HG03064 (cell line): Measurements from ENCODE around the gene GRID1.

Source experiments
- ATAC-seq: cut with Tn5 transposase; IDR thresholded peaks from one replicate; pipeline ENCODE4 v1.9.1; 2021; ENCODE audit warnings: low read depth; ENCODE audit not compliant: unreplicated experiment

The GRID1 gene

DNA sequence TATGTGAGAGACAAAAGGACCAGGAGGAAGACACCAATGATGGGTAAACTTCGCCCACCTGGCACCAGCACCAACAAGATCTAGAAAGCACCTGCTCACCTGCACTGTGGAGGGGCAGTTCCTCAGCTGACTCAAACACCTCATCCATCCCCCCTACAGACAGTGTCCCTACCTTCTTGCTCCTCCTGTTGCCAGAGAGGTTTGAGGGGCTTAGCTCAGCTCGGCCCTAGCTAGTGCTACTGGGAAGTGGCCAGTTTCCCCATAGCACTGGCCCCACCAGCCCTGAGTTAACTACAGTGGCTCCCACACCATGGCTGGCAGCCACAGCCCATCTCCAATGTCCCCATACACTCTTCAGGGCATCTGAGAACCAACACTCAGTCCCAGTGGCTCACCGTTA is 70.8 kb downstream of the GRID1 start:
- ATAC-seq: no peak

DNA sequence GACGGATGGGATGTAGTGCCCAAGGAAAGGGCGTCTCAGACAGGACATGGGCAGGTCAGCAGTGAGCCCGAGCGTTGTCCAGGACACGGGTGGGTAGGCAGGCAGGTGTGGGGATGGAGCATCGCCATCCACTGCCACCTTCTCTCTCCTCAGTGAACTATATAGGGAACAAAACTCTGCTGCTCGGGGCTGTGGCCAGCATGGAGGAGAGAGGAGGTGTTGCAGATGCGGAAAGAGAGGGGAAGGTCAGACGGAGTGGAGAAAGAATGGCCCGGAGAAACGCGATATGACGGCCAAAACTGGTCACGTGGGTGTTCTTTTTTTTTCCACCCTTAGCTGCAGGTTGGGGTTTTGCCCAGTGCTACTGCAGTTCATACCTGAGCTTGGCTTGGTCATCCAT is 71.2 kb downstream of the GRID1 start:
- ATAC-seq: no peak

DNA sequence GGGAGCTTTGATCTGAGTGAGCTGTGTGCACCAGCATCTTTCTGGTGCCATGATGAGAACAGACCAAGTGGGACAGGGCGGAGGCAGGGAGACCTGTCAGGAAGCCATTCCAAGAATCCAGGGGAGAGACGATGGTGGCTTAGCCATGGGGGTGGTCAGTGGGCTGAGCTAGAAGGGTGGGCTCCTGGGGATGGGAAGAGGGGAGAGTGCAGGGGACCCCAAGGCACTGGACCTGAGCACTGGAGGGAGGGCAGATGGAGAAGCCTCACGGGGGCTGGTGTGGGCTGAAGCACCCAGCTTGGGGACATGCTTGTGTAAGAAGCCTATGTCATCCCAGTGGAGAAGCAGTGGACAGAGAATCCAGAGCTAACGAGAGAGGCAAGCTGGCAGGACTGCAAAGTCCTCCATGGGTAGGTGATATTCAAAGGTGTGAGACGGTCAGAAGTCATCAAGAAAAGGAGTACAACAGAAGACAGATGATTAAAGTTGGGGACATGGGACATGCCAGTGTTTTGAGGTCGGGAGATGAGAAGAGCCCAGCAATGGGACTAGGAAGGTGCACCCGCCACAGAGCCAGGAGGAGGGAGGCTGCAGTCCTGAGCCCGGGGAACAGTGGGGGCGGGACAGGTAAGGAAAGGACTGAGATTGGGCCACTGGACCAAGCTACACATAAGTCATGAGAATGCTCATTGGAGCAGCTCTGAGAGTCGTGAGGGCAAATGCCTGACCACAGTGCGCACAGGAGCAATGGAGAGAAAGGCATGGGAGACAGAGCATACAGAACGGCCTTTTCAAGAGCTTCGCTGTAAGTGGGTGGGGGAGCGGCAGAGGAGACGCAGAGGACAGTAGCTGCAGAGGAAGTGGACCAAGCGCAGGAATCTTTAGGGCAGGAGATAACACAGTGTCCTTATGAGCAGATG is 72.0 kb downstream of the GRID1 start:
- ATAC-seq: no peak

DNA sequence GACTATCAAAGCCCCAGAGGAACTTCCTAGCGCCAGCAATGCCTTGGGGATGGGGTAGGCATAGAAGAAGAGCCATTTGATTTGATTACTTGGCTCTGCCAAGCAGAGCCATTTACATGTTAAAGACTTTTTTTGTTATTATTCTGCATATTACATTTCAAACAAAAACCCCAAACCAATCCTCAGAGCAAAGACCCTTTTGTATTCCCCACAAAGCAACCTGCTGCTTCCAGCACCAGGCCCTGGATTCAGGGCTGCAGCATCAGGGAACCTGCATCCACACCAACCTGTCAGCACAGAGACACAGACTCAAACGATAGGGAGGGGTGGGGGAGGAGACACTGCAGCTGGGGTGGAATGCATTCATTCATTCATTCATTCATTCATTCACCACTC is 73.2 kb downstream of the GRID1 start:
- no peak for ATAC-seq

DNA sequence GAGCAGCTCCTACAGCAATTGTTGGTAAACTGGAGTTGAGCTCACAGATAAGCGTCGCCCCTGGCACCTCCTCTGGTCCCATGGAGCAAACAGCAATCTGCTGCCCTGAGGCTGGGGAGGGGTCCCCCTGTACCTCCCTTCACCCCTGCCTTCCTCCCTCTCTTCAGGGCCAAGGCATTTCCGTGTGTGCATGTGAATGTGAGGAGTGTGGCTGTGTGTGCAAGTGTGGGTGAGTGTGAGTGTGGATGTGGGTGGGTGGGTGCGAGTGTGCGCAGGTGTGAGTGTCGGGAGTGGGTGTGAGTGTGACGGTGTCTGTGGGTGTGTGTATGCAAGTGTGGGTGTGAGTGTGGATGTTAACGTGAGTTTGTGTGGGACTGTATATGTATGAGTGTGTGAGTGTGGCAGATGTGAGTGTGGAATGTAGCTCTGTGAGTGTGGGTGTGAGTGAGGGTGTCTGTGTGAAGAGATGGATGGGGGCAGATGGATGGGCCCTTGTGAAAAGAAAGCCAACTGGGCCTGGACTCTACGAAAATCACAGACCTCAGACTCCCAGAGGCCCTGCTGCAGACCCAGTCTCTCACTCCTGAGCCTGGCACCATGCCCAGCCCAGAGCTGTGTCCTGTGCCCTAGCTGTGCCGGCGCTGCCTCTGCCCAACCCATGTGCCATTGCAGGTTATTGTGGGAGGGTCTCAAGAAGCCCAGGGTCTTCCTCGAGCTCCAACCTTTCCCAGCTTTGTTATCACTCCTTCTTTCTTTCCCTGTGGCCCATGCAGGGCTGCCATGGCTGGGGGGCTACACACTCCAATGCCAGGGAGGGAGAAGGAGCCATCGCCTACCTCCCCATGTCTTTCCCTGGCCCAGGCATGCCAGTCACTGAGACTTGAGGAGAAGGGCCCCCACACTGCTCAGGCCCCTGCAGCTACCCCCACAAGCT is 73.9 kb downstream of the GRID1 start:
- no peak for ATAC-seq

DNA sequence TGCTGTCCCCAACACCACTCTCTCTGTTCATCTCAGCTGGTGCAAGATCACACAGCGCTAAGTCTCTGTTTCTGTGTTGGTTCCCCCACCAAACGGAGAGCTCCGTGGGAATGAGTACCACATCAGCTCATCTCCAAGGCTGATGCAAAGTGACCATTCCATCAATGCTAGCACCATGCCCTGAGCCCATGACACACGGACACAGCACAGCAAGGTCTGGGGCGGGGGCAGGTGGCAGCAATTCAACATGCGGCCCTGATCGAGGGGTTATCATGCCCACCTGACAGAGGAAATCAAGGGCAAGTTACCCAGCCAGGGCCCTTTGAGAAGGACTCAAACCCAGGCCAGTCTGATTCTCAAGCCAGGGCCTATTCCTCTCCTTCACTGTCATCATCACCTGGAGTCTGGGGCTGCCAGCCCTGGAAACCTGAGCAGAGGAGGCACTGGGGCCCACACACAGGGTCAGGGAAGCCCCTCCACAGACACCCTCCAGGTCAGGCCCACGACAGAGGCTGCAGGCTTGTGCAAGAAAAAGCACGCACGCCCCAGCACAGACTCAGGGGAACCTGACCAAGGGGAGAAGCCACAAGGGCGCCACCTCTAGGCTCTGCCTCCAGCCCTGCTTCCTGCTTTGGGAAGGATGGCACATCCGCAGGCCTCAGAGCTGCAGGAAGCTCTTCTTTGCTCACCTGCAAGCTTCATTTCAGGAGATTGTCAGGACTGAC is 74.8 kb downstream of the GRID1 start:
- ATAC-seq: no peak

DNA sequence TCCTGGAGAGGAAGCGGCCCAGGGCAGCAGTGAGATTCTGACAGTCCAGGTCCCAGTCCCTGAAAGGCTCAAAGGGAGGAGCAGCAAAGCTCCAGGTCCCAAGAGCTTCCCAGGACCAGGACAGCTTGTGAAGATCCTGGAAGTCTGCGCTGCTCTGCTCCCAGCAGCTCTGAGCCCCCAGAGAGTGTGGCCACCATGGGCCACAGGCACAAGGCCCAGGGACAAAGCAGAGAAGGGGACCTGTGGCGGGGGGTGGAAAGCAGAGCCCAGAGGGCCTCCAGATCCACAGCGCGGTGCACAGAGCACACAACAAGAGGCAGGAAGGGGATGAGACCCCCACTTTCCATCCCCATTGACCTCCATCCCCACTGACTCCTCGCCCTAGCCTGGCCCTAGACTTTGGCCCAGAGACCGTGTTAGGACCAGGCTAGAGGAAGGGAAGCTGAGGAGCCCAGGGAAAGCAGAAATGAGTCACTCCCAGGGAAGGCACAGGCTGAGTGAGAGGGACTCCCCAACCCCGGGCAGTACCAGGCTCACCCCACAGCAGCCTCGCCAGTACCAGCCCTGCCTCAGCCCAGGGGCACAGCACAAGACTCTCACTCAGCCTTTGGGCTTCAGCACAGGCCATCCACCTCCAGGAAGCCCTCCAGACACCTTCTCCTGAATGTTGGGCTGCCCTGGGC is 75.5 kb downstream of the GRID1 start:
- ATAC-seq: no peak

DNA sequence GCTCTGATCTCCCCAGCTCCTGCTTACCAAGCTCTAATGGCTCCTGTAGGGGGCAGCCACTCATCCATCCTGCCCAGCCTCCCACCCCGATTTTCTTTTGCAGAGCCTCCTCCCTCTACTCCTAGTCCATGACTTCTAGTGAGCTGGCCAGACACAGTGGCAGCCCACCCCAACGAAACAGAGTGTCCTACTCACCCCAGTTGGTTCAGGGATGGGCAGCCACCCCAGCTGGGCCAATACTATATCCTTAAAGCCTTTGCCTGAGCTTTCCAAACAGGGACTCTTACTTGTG is 77.1 kb downstream of the GRID1 start:
- ATAC-seq: no peak

DNA sequence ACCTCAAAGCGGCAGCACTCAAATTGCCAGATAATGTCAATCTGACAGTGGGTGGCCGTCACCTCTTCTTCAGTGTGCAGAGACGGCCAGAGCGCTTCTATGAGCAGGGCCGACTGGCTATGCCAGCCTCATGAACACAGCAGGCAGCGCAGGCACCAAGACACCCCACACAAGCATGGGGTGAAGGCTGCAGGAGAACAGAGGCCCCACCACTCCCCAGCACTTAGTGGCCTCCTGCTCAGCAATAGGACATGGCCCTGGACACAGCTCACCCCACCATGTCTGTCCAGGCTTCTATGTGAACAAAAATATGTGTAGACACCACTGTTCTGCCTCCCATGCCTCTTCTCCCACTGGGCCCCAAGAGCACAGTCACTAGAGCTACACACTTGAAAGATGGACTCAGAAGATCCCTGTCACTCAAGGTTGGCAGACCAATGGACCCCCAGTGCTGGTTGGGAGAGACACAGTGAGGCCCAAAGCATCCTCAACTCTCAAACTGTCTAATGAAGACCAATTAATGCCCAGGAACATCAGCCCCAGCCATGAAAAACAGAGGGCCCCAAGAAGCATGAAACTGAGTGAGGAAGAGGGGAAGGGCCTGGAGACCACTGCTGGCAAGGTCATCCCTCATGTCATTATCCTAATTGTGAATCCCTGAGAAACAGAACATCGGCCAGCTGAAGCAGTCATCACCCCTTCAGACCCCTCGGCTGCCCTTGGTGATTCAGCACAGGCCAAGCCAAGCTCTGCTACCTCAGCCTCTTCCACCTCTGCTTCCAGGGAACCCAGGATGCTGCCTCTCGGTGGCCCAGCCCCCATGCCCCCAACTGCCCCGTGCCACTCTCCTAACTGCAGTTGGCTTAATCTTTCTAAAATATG is 77.7 kb downstream of the GRID1 start:
- ATAC-seq: no peak

DNA sequence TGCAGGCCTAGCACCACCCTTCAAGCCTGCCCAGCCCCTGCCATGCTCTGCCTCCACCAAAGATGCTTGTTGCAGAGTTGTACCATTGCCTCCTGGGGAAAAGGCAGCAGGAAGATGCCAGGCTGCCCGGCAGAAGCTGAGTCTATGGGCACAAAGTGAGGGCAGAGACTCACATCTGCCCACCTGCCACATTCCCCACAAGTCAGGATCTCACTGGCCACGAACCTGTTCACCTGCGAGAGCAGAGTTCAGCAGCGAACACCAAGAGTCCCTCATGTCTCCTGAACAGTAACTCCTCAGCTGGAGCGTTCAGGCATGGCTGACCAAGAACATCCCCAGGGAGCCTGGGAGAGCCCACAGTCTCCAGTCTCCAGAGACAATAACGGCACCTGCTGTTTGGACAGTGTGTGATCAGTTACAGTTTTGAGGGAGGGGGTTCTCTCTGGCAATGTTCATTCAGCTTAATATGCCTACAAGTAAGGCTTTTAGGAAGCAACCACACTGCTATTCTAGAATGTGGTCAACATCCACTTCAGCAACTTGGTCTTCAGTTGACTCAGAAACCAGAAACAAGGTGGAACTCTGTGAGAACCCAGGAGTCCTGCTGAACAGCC is 78.5 kb downstream of the GRID1 start:
- no peak for ATAC-seq

DNA sequence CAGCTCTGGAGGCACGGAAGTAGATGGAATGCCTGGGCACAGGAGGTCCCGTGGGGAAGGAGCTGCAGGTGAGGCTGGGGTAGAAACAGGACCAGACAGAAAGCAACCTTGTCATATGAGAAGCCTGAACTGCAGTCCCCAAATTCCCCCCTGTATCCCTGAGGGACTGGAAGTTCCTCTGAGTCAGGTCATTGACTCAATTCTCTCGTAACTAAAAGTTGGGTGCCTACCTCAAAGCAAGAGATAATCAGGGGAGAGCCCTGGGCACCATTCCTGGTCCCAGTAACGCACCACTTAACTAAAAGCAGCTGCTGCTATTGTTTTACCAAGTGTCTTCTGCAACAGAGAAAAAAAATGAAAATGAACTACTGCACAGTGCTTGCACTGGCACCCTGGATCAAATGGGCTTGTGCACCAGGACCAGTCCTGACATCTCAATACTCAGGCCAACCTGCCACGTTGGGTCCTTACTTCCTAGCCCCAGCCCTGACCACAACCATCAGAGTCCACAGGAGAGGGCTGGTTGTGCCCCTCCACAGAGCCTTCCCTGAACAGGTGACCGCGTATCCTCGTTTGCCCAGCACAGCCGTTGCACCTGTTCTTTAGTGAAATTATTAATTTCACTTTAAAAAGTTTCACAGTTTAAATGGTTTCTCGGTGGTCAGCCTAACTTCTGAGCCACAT is 79.3 kb downstream of the GRID1 start:
- ATAC-seq: no peak

DNA sequence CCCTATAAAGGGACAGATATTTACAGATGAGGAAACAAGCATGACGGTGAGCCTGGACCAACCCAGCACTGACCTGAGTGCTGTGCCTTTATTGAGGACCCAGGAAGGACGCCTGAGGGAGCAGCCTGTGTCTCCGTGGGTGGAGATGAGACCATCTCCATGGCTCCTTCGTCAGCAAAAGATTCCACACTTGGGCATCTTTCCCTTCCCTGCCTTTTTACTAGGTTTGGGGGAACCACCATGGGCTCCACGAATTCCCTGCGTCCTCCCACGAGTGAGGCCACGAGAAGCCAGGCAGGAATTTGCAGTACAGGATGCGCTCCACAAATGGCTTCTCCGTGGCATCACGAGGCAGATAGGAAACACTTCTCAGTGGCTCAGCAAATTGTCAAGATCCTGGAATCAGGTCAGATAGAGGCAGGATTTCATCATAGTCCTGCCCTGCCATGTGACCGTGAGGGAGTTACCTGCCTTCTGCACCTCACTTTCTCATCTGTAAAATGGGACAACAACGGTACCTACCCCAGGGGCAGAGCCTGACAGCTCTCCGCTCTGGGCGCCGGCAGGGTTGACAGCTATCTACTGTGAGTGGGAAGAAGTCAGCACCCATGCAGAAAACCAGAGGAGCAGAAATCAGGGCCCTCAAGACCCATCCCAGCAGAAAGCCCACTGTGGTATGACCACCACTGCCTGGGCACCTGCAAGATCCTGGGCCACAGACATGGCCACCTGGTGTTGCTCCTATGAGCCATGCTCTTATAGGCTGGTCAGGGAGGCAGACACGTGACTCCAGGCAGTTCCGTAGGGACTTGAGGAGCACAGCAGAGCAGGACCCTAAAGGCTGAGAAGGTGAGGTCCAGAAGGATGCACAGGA is 80.1 kb downstream of the GRID1 start:
- ATAC-seq: no peak

DNA sequence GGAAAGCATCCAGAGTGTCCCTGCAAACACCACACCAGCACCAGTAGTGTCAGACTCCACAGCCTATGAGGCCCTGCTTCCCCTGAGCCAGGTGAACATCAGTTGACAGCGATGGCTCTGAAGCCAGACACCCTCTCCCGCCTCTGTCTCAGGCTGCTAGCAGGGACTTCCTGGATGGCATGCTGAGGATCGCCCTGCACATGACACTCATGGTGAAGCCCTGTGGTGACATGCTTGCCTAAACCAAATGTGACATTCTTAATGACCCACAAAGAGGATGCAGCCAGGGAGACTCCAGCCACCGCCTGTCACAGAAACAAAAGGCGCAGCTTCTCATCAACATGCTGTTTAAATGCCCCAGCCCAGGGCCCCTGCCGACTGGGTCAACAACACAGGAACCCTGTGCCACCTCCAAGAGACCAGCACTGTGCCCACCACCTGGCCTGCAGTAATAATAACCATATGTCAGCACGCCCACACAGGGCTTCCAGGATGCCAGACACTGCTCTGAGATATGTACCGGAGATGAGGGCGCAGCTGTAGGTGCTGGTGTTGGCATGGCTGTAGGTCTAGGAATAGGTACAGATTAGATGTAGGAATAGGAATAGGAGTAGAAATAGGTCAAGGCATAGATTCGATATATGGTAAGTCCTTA is 81.3 kb downstream of the GRID1 start:
- ATAC-seq: no peak

DNA sequence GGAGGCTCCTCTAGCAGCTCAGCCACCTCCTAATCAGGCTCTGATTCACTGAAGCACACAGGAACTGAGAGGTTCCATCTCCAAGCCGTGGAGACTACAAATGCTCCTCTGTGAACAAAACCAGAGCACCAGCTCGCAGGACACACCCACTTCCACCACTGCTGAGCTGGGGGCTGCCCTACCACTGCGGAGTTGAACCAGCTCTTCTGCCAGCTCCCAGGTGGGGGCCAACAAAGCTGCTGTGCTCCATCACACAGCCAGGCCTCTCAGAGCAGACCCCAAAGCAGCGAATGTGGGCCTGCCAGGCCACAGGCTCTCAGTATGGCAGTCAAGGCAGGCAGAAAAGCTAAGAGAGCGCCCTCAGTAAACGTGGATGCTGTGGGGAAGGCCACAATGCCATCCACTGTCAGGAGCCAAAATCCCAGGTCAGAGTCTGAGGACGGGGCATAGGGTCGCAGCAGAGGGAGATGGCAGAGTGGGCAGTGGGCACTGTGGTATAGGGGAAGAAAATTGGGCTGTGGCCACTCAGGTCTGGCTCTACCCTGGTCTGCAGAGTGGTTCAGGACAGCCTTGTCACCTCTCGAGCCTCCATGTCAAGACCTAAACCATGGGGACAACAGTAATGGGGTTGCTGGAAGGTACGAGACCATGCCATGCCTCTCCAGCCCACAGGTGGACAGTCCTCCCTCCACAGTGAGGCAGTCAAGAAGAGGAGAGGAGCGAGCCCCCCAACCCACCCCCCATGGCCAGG is 82.1 kb downstream of the GRID1 start:
- no peak for ATAC-seq

DNA sequence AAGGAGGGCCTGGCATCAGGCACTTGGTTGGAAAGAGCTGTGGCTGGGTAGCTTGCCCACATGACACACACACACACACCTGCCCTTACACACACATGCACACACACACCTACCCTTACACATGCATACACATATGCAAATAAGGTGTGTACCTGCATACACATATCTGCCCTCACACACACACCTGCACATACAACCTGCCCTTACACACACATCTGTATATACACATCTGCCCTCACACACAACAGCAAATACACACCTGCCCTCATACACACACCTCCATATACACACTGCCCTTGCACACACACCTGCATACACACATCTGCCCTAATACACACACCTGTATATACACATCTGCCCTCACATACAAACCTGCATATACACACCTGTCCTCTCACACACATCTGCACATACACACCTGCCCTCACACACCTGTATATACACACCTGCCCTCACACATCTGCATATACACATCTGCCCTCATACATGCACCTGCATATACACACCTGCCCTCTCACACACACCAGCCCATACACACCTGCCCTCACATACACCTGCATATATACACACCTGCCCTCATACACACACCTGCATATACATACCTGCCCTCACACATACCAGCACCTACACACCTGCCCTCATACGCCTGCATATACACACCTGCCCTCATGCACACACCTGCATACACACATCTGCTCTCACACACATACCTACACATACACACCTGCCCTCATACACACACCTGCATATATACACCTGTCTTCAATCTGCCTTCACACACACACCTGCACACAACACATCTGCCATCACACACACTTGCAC is 82.9 kb downstream of the GRID1 start:
- no peak for ATAC-seq
